Liver (tissue), 3 donors: ENCODE measurements around the gene BRWD1.

Experiments used
- CTCF ChIP-seq: fragments of 150-350 bp; IDR thresholded peaks from 2 replicates; pipeline ENCODE4 v1.5.1; 2017; ENCODE audit warnings: improper control_type of control experiment, low read depth, low read length; ENCODE audit not compliant: missing input control
- JUND ChIP-seq, 2 donors: IDR thresholded peaks; 2 replicates each; pipeline ENCODE4 v1.6.1; 2016; ENCODE audit warnings: antibody characterized with exemption in 2 of 2
- MAX ChIP-seq: IDR thresholded peaks from 2 replicates; pipeline ENCODE4 v1.6.1; 2016; ENCODE audit warnings: antibody characterized with exemption
- RAD21 ChIP-seq, 2 donors: IDR thresholded peaks; 2 replicates each; pipeline ENCODE4 v1.6.1; 2016; ENCODE audit warnings: antibody characterized with exemption in 2 of 2, mild to moderate bottlenecking in 2 of 2
- REST ChIP-seq: IDR thresholded peaks from 2 replicates; pipeline ENCODE4 v1.6.1; 2016; ENCODE audit warnings: antibody characterized with exemption, mild to moderate bottlenecking
- TAF1 ChIP-seq: conservative IDR thresholded peaks from 2 replicates; pipeline ENCODE4 v1.6.1; 2016; ENCODE audit warnings: antibody characterized with exemption, mild to moderate bottlenecking
- TF ChIP-seq, protein P1 (sequence below): IDR thresholded peaks from 2 replicates; pipeline ENCODE4 v1.6.1; 2016; ENCODE audit warnings: antibody characterized with exemption
- donor health status: healthy.
- donor health status: healthy.

DNA sequence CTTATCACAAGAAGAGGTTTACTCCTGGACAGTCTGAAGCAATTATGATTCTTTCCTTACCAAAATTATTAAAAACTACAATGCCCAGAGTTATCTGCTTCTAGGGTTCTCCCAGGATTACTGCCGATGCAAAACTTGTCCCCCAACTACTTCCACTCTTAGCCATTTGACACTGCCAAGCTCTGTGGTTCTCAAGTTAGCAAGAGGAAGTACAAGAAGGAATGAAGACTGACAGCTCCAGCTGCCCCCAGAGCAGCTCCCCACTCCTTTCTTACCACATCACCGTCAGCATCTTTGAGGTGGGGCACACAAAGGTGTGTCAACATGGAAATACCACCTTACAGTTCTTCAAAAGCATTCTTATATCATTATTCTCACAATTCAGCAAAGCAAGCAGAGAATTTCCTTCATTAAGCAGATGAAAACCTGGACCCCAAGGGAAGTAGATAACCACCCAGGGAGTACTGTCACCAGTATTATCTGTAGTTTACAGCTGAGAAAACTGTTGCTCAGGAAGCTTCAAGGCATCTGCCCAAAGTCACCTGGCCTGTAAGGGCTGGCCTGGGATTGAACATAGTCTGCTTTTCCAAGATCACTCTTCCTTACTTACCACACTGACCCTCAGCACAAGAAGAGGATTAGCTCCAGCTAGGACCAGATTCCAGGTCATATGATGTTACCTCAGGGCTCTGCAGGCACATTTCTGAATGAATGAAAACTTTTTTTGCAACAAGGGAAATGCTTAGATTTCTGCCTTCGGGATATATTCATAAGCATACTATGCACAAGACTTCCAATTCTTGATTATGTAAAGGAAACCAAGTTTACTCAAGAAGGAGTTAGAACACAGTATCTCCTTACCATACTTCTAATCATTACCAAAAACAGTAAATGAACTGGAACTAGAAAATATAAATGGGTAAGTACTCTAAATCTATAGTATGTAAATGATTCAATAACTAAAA is 139.4 kb downstream of the BRWD1 start:
- TF ChIP-seq RAD21 (IDR thresholded peaks at IDR 0.05): no peak
- no peak for TF ChIP-seq CTCF
- no peak for TF ChIP-seq REST
- TF ChIP-seq TAF1: no peak
- TF ChIP-seq, protein P1, sequence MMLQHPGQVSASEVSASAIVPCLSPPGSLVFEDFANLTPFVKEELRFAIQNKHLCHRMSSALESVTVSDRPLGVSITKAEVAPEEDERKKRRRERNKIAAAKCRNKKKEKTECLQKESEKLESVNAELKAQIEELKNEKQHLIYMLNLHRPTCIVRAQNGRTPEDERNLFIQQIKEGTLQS: no peak
- TF ChIP-seq JUND (IDR thresholded peaks at IDR 0.05): no peak
- no peak for TF ChIP-seq MAX
